WTC11 (cell line): ENCODE results near the gene INS. TPM values are rescaled to one million over a fixed set of nuclear protein-coding genes. Genes with fewer than 3 reads are reported as not detected.

Experiments used
- ATAC-seq: fragments of 200-7000 bp; cut with Tn5 transposase; 2 replicates; pipeline ENCODE4 v1.10.0; 2021; ENCODE audit warnings: mild to moderate bottlenecking, moderate library complexity
- CTCF ChIA-PET: fragments of 300-600 bp; sonication (Branson Sonifier 250); formaldehyde crosslinking; loops from one replicate; lab custom pipeline; 2021; ENCODE audit warnings: antibody characterized with exemption; lab: Charles Lee
- POLR2A ChIA-PET: fragments of 350-600 bp; sonication (Branson Sonifier 250); formaldehyde crosslinking; loops from one replicate; lab custom pipeline; 2021; ENCODE audit warnings: antibody characterized with exemption; lab: Charles Lee
- DNase-seq: peaks from one replicate; pipeline ENCODE4 v3.0.0; 2021; ENCODE audit warnings: low spot score
- H3K27ac Mint-ChIP-seq: 2 replicates; pipeline ENCODE4 v1.8.0; 2021; ENCODE audit warnings: mixed read lengths
- H3K27me3 Mint-ChIP-seq: 2 replicates; pipeline ENCODE4 v1.8.0; 2021; ENCODE audit warnings: low read depth, mild to moderate bottlenecking, moderate library complexity, mixed read lengths
- H3K36me3 Mint-ChIP-seq: 2 replicates; pipeline ENCODE4 v1.8.0; 2021; ENCODE audit warnings: mixed read lengths
- H3K4me1 Mint-ChIP-seq: 2 replicates; pipeline ENCODE4 v1.8.0; 2022; ENCODE audit warnings: mixed read lengths
- H3K4me3 Mint-ChIP-seq: 2 replicates; pipeline ENCODE4 v1.8.0; 2021; ENCODE audit warnings: mild to moderate bottlenecking, moderate library complexity, mixed read lengths
- H3K9me3 Mint-ChIP-seq: 2 replicates; pipeline ENCODE4 v1.8.0; 2021; ENCODE audit warnings: mixed read lengths
- ELF4 ChIP-seq: sonication (generic); formaldehyde crosslinking; IDR thresholded peaks from 2 replicates; pipeline ENCODE4 v1.8.1; 2022; ENCODE audit warnings: low read depth, mild to moderate bottlenecking, moderate library complexity, missing genetic modification reagents
- ERG ChIP-seq: fragments of 250-450 bp; sonication (Bioruptor Pico); IDR thresholded peaks from 2 replicates; pipeline ENCODE4 v1.8.0; 2021; ENCODE audit warnings: mild to moderate bottlenecking
- ESRRA ChIP-seq: sonication (generic); formaldehyde crosslinking; IDR thresholded peaks from 2 replicates; pipeline ENCODE4 v1.8.1; 2022; ENCODE audit warnings: mild to moderate bottlenecking, missing genetic modification reagents, borderline replicate concordance
- FOXJ3 ChIP-seq: sonication (generic); formaldehyde crosslinking; IDR thresholded peaks from 2 replicates; pipeline ENCODE4 v1.9.0; 2021; ENCODE audit warnings: missing genetic modification reagents, mild to moderate bottlenecking, borderline replicate concordance
- GABPB1 ChIP-seq: sonication (generic); formaldehyde crosslinking; IDR thresholded peaks from 2 replicates; pipeline ENCODE4 v1.8.1; 2023; ENCODE audit warnings: mild to moderate bottlenecking, missing genetic modification reagents
- IRF2 ChIP-seq: sonication (generic); formaldehyde crosslinking; IDR thresholded peaks from 2 replicates; pipeline ENCODE4 v1.8.0; 2022; ENCODE audit warnings: low read depth, missing genetic modification reagents, borderline replicate concordance
- MYBL2 ChIP-seq: sonication (generic); formaldehyde crosslinking; IDR thresholded peaks from 2 replicates; pipeline ENCODE4 v1.8.1; 2023; ENCODE audit warnings: mild to moderate bottlenecking, moderate library complexity, missing genetic modification reagents
- NR3C1 ChIP-seq: sonication (generic); formaldehyde crosslinking; conservative IDR thresholded peaks from 2 replicates; pipeline ENCODE4 v1.8.1; 2023; ENCODE audit warnings: low read depth, mild to moderate bottlenecking, missing genetic modification reagents
- SP1 ChIP-seq: sonication (generic); formaldehyde crosslinking; conservative IDR thresholded peaks from 2 replicates; pipeline ENCODE4 v1.8.1; 2022; ENCODE audit warnings: missing genetic modification reagents
- ZMAT4 ChIP-seq: fragments of 250-450 bp; sonication (Bioruptor Pico); IDR thresholded peaks from 2 replicates; pipeline ENCODE4 v1.9.0; 2021; ENCODE audit warnings: mild to moderate bottlenecking
- ZNF121 ChIP-seq: sonication (generic); formaldehyde crosslinking; IDR thresholded peaks from 2 replicates; pipeline ENCODE4 v1.8.0; 2023; ENCODE audit warnings: missing genetic modification reagents
- ZNF232 ChIP-seq: sonication (generic); formaldehyde crosslinking; IDR thresholded peaks from 2 replicates; pipeline ENCODE4 v1.8.0; 2022; ENCODE audit warnings: mild to moderate bottlenecking, missing genetic modification reagents
- ZNF396 ChIP-seq: fragments of 250-450 bp; sonication (Bioruptor Pico); IDR thresholded peaks from 2 replicates; pipeline ENCODE4 v1.8.0; 2021; ENCODE audit warnings: mild to moderate bottlenecking, moderate library complexity, borderline replicate concordance
- ZNF425 ChIP-seq: fragments of 250-450 bp; sonication (Bioruptor Pico); conservative IDR thresholded peaks from 2 replicates; pipeline ENCODE4 v1.9.0; 2021; ENCODE audit warnings: mild to moderate bottlenecking
- ZNF512 ChIP-seq: sonication (generic); formaldehyde crosslinking; IDR thresholded peaks from 2 replicates; pipeline ENCODE4 v1.8.1; 2022; ENCODE audit warnings: missing genetic modification reagents, borderline replicate concordance
- ZNF671 ChIP-seq: fragments of 250-450 bp; sonication (Bioruptor Pico); IDR thresholded peaks from 2 replicates; pipeline ENCODE4 v1.8.0; 2021; ENCODE audit warnings: mild to moderate bottlenecking
- total RNA-seq: library from RNA; stranded (reverse); gene quantifications from 3 replicates; pipeline ENCODE4 v1.2.3, GENCODE V29; 2021
- TF ChIP-seq, protein P1 (sequence below): fragments of 250-450 bp; sonication (Bioruptor Pico); IDR thresholded peaks from 2 replicates; pipeline ENCODE4 v1.9.0; 2021; ENCODE audit warnings: mild to moderate bottlenecking
- TF ChIP-seq, protein P2 (sequence below): sonication (generic); formaldehyde crosslinking; IDR thresholded peaks from 2 replicates; pipeline ENCODE4 v1.8.0; 2022; ENCODE audit warnings: mild to moderate bottlenecking, missing genetic modification reagents
- TF ChIP-seq, protein P3 (sequence below): sonication (generic); formaldehyde crosslinking; IDR thresholded peaks from 2 replicates; pipeline ENCODE4 v1.8.1; 2022; ENCODE audit warnings: low read depth, missing genetic modification reagents, borderline replicate concordance
- TF ChIP-seq, protein P4 (sequence below): sonication (generic); formaldehyde crosslinking; IDR thresholded peaks from 2 replicates; pipeline ENCODE4 v1.8.0; 2022; ENCODE audit warnings: mild to moderate bottlenecking, missing genetic modification reagents
- TF ChIP-seq, protein P5 (sequence below): sonication (generic); formaldehyde crosslinking; IDR thresholded peaks from 2 replicates; pipeline ENCODE4 v1.8.0; 2022; ENCODE audit warnings: mild to moderate bottlenecking, missing genetic modification reagents

INS gene
- total RNA-seq, 1 experiment from 2014 or later = not detected

GRCh38 chr11:2143799-2144543, 17.0 kb downstream of the INS start (continued):
- TF ChIP-seq, protein P1, sequence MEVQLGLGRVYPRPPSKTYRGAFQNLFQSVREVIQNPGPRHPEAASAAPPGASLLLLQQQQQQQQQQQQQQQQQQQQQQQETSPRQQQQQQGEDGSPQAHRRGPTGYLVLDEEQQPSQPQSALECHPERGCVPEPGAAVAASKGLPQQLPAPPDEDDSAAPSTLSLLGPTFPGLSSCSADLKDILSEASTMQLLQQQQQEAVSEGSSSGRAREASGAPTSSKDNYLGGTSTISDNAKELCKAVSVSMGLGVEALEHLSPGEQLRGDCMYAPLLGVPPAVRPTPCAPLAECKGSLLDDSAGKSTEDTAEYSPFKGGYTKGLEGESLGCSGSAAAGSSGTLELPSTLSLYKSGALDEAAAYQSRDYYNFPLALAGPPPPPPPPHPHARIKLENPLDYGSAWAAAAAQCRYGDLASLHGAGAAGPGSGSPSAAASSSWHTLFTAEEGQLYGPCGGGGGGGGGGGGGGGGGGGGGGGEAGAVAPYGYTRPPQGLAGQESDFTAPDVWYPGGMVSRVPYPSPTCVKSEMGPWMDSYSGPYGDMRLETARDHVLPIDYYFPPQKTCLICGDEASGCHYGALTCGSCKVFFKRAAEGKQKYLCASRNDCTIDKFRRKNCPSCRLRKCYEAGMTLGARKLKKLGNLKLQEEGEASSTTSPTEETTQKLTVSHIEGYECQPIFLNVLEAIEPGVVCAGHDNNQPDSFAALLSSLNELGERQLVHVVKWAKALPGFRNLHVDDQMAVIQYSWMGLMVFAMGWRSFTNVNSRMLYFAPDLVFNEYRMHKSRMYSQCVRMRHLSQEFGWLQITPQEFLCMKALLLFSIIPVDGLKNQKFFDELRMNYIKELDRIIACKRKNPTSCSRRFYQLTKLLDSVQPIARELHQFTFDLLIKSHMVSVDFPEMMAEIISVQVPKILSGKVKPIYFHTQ (CRISPR knock-in tag) = no peak
- no peak for TF ChIP-seq SP1 (CRISPR knock-in tag)

DNA sequence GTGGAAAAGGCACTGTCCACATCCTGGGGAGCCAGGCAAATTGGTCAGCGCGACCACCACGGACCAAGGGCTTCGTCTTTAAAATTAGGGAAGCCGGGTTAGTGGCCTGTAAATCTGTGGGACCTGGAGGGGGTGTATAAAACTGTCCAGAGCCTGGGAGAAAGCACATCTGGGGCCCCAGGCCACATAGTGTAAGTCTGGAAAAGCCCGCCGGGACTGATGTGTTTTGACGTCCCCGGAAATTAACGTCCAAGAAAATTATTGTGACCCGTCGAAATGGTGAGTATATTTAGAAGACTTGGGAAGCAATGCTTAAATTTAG, 17.6 kb downstream of the INS start:
- POLR2A ChIA-PET = no interaction called here
- H3K4me3 Mint-ChIP-seq = peak overlapping the region; percentile 48
- CTCF ChIA-PET = interaction anchor here (0.8 to 18.6 kb wide), 8 partner anchors 8 to 491 kb away, joined by 4 to 761 read pairs (median 6); no protein-coding TSS in a partner anchor
- ATAC-seq (no peak), DNase-seq (no peak)
- peaks cover 90% of the 10 kb centered on the region for H3K27me3 Mint-ChIP-seq
- peaks cover 5% of the 10 kb centered on the region for H3K36me3 Mint-ChIP-seq
- no peaks in the 10 kb centered on the region for H3K9me3 Mint-ChIP-seq
- peaks cover 12% of the 10 kb centered on the region; the same call in 1 of the 2 replicates for H3K4me1 Mint-ChIP-seq
- no peak overlapping the region for H3K27ac Mint-ChIP-seq
- no peak for TF ChIP-seq ZNF396 (CRISPR knock-in tag)
- TF ChIP-seq, protein P2, sequence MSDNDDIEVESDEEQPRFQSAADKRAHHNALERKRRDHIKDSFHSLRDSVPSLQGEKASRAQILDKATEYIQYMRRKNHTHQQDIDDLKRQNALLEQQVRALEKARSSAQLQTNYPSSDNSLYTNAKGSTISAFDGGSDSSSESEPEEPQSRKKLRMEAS (CRISPR knock-in tag) = no peak
- TF ChIP-seq ZNF671 = no peak
- TF ChIP-seq ZMAT4 (CRISPR knock-in tag) = no peak
- TF ChIP-seq MYBL2 (CRISPR knock-in tag) = no peak
- TF ChIP-seq, protein P3, sequence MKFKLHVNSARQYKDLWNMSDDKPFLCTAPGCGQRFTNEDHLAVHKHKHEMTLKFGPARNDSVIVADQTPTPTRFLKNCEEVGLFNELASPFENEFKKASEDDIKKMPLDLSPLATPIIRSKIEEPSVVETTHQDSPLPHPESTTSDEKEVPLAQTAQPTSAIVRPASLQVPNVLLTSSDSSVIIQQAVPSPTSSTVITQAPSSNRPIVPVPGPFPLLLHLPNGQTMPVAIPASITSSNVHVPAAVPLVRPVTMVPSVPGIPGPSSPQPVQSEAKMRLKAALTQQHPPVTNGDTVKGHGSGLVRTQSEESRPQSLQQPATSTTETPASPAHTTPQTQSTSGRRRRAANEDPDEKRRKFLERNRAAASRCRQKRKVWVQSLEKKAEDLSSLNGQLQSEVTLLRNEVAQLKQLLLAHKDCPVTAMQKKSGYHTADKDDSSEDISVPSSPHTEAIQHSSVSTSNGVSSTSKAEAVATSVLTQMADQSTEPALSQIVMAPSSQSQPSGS (CRISPR knock-in tag) = no peak
- TF ChIP-seq ERG (CRISPR knock-in tag) = no peak
- TF ChIP-seq, protein P4, sequence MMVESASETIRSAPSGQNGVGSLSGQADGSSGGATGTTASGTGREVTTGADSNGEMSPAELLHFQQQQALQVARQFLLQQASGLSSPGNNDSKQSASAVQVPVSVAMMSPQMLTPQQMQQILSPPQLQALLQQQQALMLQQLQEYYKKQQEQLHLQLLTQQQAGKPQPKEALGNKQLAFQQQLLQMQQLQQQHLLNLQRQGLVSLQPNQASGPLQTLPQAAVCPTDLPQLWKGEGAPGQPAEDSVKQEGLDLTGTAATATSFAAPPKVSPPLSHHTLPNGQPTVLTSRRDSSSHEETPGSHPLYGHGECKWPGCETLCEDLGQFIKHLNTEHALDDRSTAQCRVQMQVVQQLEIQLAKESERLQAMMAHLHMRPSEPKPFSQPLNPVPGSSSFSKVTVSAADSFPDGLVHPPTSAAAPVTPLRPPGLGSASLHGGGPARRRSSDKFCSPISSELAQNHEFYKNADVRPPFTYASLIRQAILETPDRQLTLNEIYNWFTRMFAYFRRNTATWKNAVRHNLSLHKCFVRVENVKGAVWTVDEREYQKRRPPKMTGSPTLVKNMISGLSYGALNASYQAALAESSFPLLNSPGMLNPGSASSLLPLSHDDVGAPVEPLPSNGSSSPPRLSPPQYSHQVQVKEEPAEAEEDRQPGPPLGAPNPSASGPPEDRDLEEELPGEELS (CRISPR knock-in tag) = no peak
- TF ChIP-seq ZNF232 = no peak
- TF ChIP-seq ELF4 (CRISPR knock-in tag) = no peak
- TF ChIP-seq GABPB1 = no peak
- TF ChIP-seq ZNF512 (CRISPR knock-in tag) = no peak
- no peak for TF ChIP-seq IRF2
- TF ChIP-seq FOXJ3 (CRISPR knock-in tag) = no peak
- TF ChIP-seq NR3C1 = no peak
- no peak for TF ChIP-seq ZNF121 (CRISPR knock-in tag)
- TF ChIP-seq ESRRA (CRISPR knock-in tag) = no peak
- TF ChIP-seq, protein P5, sequence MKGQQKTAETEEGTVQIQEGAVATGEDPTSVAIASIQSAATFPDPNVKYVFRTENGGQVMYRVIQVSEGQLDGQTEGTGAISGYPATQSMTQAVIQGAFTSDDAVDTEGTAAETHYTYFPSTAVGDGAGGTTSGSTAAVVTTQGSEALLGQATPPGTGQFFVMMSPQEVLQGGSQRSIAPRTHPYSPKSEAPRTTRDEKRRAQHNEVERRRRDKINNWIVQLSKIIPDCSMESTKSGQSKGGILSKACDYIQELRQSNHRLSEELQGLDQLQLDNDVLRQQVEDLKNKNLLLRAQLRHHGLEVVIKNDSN (CRISPR knock-in tag) = no peak
- TF ChIP-seq ZNF425 (CRISPR knock-in tag) = no peak
